Measurements from ENCODE around the gene TCF20.

The TCF20 gene

GRCh38 chr22:42307806-42308563, 37.5 kb upstream of the TCF20 start:
- peaks cover 4% of the 10 kb centered on the region for H3K4me1 ChIP-seq (ENCODE audit: control insufficient read depth, insufficient read depth, low read depth, low read length)
- no peak overlapping the region for H3K4me3 ChIP-seq (ENCODE audit: insufficient read depth in 1 of 2, low read depth in 1 of 2, low read length in 2 of 2)

DNA sequence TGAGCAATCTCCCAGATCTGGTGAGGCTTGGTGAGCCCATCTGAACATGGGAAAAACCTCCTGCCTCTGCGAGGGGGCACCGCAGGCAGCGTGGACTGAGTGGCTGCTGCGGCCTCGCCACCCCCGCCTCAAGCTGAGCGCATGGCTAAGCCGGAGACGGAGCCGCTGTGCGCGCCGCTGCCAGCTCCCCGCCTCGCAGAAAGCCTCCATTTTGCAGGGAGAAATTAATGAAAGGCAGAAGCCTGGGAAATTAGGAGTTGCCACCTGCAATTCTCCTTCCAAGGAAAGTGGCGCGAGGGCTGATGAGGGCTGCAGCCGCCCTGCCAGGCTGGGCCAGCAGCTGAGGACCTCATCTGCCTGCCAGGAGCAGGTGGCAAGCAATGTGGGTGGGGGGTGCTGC, 35.6 kb upstream of the TCF20 start:
- H3K27me3 ChIP-seq (ENCODE audit: control insufficient read depth in 1 of 2, insufficient read depth in 1 of 2, low read length in 2 of 2): peaks cover 51 to 72% of the 10 kb centered on the region in 2 experiments
- H2AK5ac ChIP-seq (ENCODE audit: low read length, severe bottlenecking): no peak overlapping the region
- H3K36me3 ChIP-seq (ENCODE audit: control insufficient read depth in 1 of 2, insufficient read depth in 2 of 2, low read depth in 1 of 2, low read length in 2 of 2): no peaks in the 10 kb centered on the region
- no peak overlapping the region for H4K91ac ChIP-seq (ENCODE audit: low read length)
- no peak overlapping the region for H2BK12ac ChIP-seq (ENCODE audit: low read length in 2 of 2)
- no peak for DNase-seq
- H2BK15ac ChIP-seq (ENCODE audit: low read depth, poor library complexity, severe bottlenecking): no peak overlapping the region
- H3K4me1 ChIP-seq (ENCODE audit: control insufficient read depth, insufficient read depth, low read depth, low read length): peaks cover 3% of the 10 kb centered on the region
- H3K14ac ChIP-seq (ENCODE audit: low read length in 2 of 2): no peak overlapping the region
- no peak overlapping the region for H3K4ac ChIP-seq (ENCODE audit: low read depth in 1 of 2, low read length in 2 of 2)
- no peak overlapping the region for H2BK5ac ChIP-seq (ENCODE audit: low read depth, low read length, poor library complexity, severe bottlenecking)
- H3K9me3 ChIP-seq (ENCODE audit: control insufficient read depth, low read length): no peaks in the 10 kb centered on the region
- H2BK120ac ChIP-seq (ENCODE audit: low read depth, low read length): no peak overlapping the region
- no peak overlapping the region for H4K8ac ChIP-seq (ENCODE audit: low read length)
- H3K79me1 ChIP-seq (replicated peaks; ENCODE audit: low read length, poor library complexity, severe bottlenecking): no peaks in the 10 kb centered on the region
- no peak overlapping the region for H2AFZ ChIP-seq (ENCODE audit: low read depth, low read length)
- 77% methylated on average over 18 of the region's 18 CpGs for WGBS
- no peak overlapping the region for H3K4me2 ChIP-seq (ENCODE audit: low read length, poor library complexity, severe bottlenecking)
- no peak overlapping the region for H3K27ac ChIP-seq (ENCODE audit: low read length, poor library complexity, severe bottlenecking)
- H3K18ac ChIP-seq (ENCODE audit: low read depth in 1 of 2, low read length in 2 of 2): no peak overlapping the region
- no peak overlapping the region for H3K4me3 ChIP-seq (ENCODE audit: insufficient read depth in 1 of 2, low read depth in 1 of 2, low read length in 2 of 2)
- no peak overlapping the region for H3K9ac ChIP-seq (ENCODE audit: low read length)
- H3K23ac ChIP-seq (ENCODE audit: low read length in 2 of 2): no peak overlapping the region

More at GRCh38 chr22:42307806-42308563, 37.5 kb upstream of the TCF20 start:
- Histone ChIP-seq H3K18ac (ENCODE audit: low read depth in 1 of 2, low read length in 2 of 2) (no peak overlapping the region), H4K91ac (ENCODE audit: low read length) (no peak overlapping the region), H3K9me3 (ENCODE audit: control insufficient read depth, low read length) (no peaks in the 10 kb centered on the region), H3K27ac (ENCODE audit: low read length, poor library complexity, severe bottlenecking) (no peak overlapping the region), H2BK12ac (ENCODE audit: low read length in 2 of 2) (no peak overlapping the region), H2BK5ac (ENCODE audit: low read depth, low read length, poor library complexity, severe bottlenecking) (no peak overlapping the region), H3K79me1 (replicated peaks; ENCODE audit: low read length, poor library complexity, severe bottlenecking) (no peaks in the 10 kb centered on the region), H3K9ac (ENCODE audit: low read length) (no peak overlapping the region), H3K23ac (ENCODE audit: low read length in 2 of 2) (no peak overlapping the region), H3K36me3 (ENCODE audit: control insufficient read depth in 1 of 2, insufficient read depth in 2 of 2, low read depth in 1 of 2, low read length in 2 of 2) (no peaks in the 10 kb centered on the region), H4K8ac (ENCODE audit: low read length) (no peak overlapping the region), H3K4ac (ENCODE audit: low read depth in 1 of 2, low read length in 2 of 2) (no peak overlapping the region), H3K14ac (ENCODE audit: low read length in 2 of 2) (no peak overlapping the region), H2AFZ (ENCODE audit: low read depth, low read length) (no peak overlapping the region), H3K4me2 (ENCODE audit: low read length, poor library complexity, severe bottlenecking) (no peak overlapping the region), H2BK120ac (ENCODE audit: low read depth, low read length) (no peak overlapping the region), H2BK15ac (ENCODE audit: low read depth, poor library complexity, severe bottlenecking) (no peak overlapping the region), H3K27me3 (ENCODE audit: control insufficient read depth in 1 of 2, insufficient read depth in 1 of 2, low read length in 2 of 2) (peaks cover 40 to 76% of the 10 kb centered on the region in 2 experiments), H2AK5ac (ENCODE audit: low read length, severe bottlenecking) (no peak overlapping the region)
- DNase-seq: no peak
- 92% methylated on average over 13 of the region's 18 CpGs for WGBS

DNA sequence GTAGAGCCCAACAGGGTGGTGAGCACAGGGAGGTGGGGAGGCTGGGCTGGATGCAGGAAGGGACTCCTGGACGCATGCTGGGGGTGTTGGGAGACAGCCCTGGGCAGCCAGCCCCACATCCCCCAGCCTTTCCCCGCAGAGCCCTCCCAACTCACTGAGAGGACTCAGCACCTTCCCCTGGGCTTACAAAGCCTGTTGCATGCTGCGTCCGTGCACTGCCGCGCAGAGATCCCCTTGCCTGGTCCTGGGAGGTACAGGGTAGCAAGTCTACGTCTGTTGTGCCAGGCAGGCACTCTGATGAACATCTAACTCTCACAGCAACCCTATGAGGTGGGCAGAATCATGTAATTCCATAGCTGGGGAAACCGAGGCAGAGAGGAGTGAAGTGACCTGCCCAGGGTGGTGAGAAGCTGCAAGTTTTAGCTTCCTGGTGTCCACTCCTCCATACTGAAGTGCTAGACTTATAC, 33.9 kb upstream of the TCF20 start:
- no peak overlapping the region for H2BK15ac ChIP-seq (ENCODE audit: low read depth, poor library complexity, severe bottlenecking)
- H2BK120ac ChIP-seq (ENCODE audit: low read depth, low read length): no peak overlapping the region
- no peak overlapping the region for H3K4me3 ChIP-seq (ENCODE audit: insufficient read depth in 1 of 2, low read depth in 1 of 2, low read length in 2 of 2)
- no peaks in the 10 kb centered on the region for H3K36me3 ChIP-seq (ENCODE audit: control insufficient read depth in 1 of 2, insufficient read depth in 2 of 2, low read depth in 1 of 2, low read length in 2 of 2)
- no peak overlapping the region for H2AFZ ChIP-seq (ENCODE audit: low read depth, low read length)
- H2AK5ac ChIP-seq (ENCODE audit: low read length, severe bottlenecking): no peak overlapping the region
- H2BK12ac ChIP-seq (ENCODE audit: low read length in 2 of 2): no peak overlapping the region
- H3K4me1 ChIP-seq (ENCODE audit: control insufficient read depth, insufficient read depth, low read depth, low read length): peaks cover 11% of the 10 kb centered on the region
- peaks cover 65 to 71% of the 10 kb centered on the region in 2 experiments for H3K27me3 ChIP-seq (ENCODE audit: control insufficient read depth in 1 of 2, insufficient read depth in 1 of 2, low read length in 2 of 2)
- H4K8ac ChIP-seq (ENCODE audit: low read length): no peak overlapping the region
- H3K14ac ChIP-seq (ENCODE audit: low read length in 2 of 2): no peak overlapping the region
- H4K91ac ChIP-seq (ENCODE audit: low read length): no peak overlapping the region
- no peak for DNase-seq
- no peak overlapping the region for H3K4me2 ChIP-seq (ENCODE audit: low read length, poor library complexity, severe bottlenecking)
- no peak overlapping the region for H2BK5ac ChIP-seq (ENCODE audit: low read depth, low read length, poor library complexity, severe bottlenecking)
- no peak overlapping the region for H3K18ac ChIP-seq (ENCODE audit: low read depth in 1 of 2, low read length in 2 of 2)
- no peaks in the 10 kb centered on the region for H3K9me3 ChIP-seq (ENCODE audit: control insufficient read depth, low read length)
- no peak overlapping the region for H3K4ac ChIP-seq (ENCODE audit: low read depth in 1 of 2, low read length in 2 of 2)
- H3K27ac ChIP-seq (ENCODE audit: low read length, poor library complexity, severe bottlenecking): no peak overlapping the region
- H3K23ac ChIP-seq (ENCODE audit: low read length in 2 of 2): no peak overlapping the region
- WGBS: 21% methylated on average over 7 of the region's 8 CpGs
- no peaks in the 10 kb centered on the region for H3K79me1 ChIP-seq (replicated peaks; ENCODE audit: low read length, poor library complexity, severe bottlenecking)
- H3K9ac ChIP-seq (ENCODE audit: low read length): no peak overlapping the region

GRCh38 chr22:42303396-42304323, 33.2 kb upstream of the TCF20 start:
- Histone ChIP-seq H3K4me1 (ENCODE audit: control insufficient read depth, insufficient read depth, low read depth, low read length) (peaks cover 11% of the 10 kb centered on the region), H4K91ac (ENCODE audit: low read length) (no peak overlapping the region), H3K79me1 (replicated peaks; ENCODE audit: low read length, poor library complexity, severe bottlenecking) (no peaks in the 10 kb centered on the region), H3K18ac (ENCODE audit: low read depth in 1 of 2, low read length in 2 of 2) (no peak overlapping the region), H3K4me2 (ENCODE audit: low read length, poor library complexity, severe bottlenecking) (no peak overlapping the region), H3K9me3 (ENCODE audit: control insufficient read depth, low read length) (no peaks in the 10 kb centered on the region), H3K27ac (ENCODE audit: low read length, poor library complexity, severe bottlenecking) (no peak overlapping the region), H2BK5ac (ENCODE audit: low read depth, low read length, poor library complexity, severe bottlenecking) (no peak overlapping the region), H3K9ac (ENCODE audit: low read length) (no peak overlapping the region), H3K27me3 (ENCODE audit: control insufficient read depth in 1 of 2, insufficient read depth in 1 of 2, low read length in 2 of 2) (peaks cover 70 to 73% of the 10 kb centered on the region in 2 experiments), H2AFZ (ENCODE audit: low read depth, low read length) (no peak overlapping the region), H3K36me3 (ENCODE audit: control insufficient read depth in 1 of 2, insufficient read depth in 2 of 2, low read depth in 1 of 2, low read length in 2 of 2) (no peaks in the 10 kb centered on the region), H4K8ac (ENCODE audit: low read length) (no peak overlapping the region), H3K4ac (ENCODE audit: low read depth in 1 of 2, low read length in 2 of 2) (no peak overlapping the region), H2BK12ac (ENCODE audit: low read length in 2 of 2) (no peak overlapping the region), H3K23ac (ENCODE audit: low read length in 2 of 2) (no peak overlapping the region), H2BK120ac (ENCODE audit: low read depth, low read length) (no peak overlapping the region), H2AK5ac (ENCODE audit: low read length, severe bottlenecking) (no peak overlapping the region), H3K4me3 (ENCODE audit: insufficient read depth in 1 of 2, low read depth in 1 of 2, low read length in 2 of 2) (no peak overlapping the region), H2BK15ac (ENCODE audit: low read depth, poor library complexity, severe bottlenecking) (no peak overlapping the region), H3K14ac (ENCODE audit: low read length in 2 of 2) (no peak overlapping the region)
- DNase-seq: no peak
- 15% methylated on average over 16 of the region's 21 CpGs for WGBS

Data from mesenchymal stem cell (in vitro differentiated cells and primary cell).